MM.1S (cell line): ENCODE results near the gene EXOC7.

Experiments
- CTCF ChIP-seq: fragments of 300-600 bp; sonication (generic); IDR thresholded peaks from 2 replicates; pipeline ENCODE4 v1.5.1; 2016; ENCODE audit warnings: antibody characterized with exemption, low read length, mixed read lengths
- EZH2 ChIP-seq: fragments of 300-600 bp; sonication (generic); optimal IDR thresholded peaks from 2 replicates; pipeline ENCODE3; 2017; ENCODE audit warnings: low read depth, mild to moderate bottlenecking, antibody characterized with exemption, low read length, mixed read lengths

DNA sequence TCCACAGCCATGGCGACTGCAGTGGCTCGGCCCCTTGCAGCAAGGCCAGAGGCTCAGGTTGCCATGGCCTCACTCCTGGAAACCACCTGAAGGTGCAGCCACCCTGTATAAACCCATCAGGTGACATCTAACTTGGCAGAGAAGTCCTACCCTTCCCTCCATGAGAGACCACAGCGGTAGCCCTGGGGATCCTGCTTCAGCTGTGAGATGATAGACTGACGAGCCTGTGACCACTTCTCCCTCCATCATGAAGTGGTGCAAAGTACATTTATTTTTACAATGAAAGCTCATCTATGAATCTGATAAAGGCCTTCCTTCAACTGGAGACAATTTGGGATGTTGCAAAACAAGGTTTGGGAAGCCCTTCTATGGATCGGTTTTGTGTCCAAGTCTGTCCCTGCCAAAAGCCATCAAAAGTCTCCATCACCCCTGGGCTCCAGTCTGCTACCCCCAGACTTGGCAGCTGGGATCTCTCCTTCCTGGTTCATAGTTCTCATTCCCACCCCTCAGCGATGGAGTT, 22.8 kb downstream of the EXOC7 start:
- no peak for TF ChIP-seq CTCF
- TF ChIP-seq EZH2: no peak
